ENCODE results near the gene STAB1. TPM values are rescaled to one million over a fixed set of nuclear protein-coding genes. Genes with fewer than 3 reads are reported as not detected.

The STAB1 gene
- total and polyA plus RNA-seq, 2 experiments from 2014 or later, result not detected

DNA sequence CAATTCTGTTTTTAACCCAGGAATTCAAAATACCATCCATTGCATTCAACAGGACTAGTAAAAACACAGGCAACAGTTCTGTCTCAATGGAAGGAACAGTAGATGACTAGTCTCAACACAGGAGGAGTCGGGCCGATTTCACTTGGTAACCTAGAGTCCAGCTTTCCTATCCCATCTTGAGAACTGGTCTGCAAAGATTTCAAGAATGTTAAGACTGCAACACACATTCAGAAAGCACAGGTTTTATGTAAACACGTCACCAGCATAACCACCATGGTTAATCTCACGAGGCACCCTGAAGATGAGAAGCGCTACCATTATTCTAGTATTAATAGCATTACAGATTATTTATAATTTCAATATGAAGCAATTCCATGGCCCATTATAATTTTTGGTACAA lies 63.3 kb downstream of the STAB1 start:
- Histone ChIP-seq H3K27me3 (replicated peaks; ENCODE audit: insufficient read depth) (no peaks in the 10 kb centered on the region), H3K27ac (no peak overlapping the region), H3K79me2 (ENCODE audit: insufficient read depth) (peaks cover 5% of the 10 kb centered on the region; the same call in 1 of the 2 replicates), H3K4me3 (no peak overlapping the region), H3K4me2 (ENCODE audit: unreplicated experiment) (no peak overlapping the region), H3F3A (ENCODE audit: insufficient read depth) (peaks cover 21% of the 10 kb centered on the region), H3K9ac (no peak overlapping the region), H2AFZ (no peak overlapping the region), H3K9me2 (ENCODE audit: insufficient read depth) (no peaks in the 10 kb centered on the region), H4K20me1 (ENCODE audit: insufficient read depth) (no peaks in the 10 kb centered on the region), H3K4me1 (ENCODE audit: insufficient read depth) (peaks cover 31% of the 10 kb centered on the region), H3K36me3 (ENCODE audit: low read depth) (peaks cover 41% of the 10 kb centered on the region), H3K9me3 (ENCODE audit: low read depth) (no peaks in the 10 kb centered on the region)
- in situ Hi-C loops (cut with MboI), result no loop called here
- WGBS, 2 experiments (ENCODE audit: low coverage in 1 of 2, low lambda C conversion rate in 2 of 2, missing lambda C conversion rate in 2 of 2), result 98 to 100% methylated on average over 5 of the region's 5 CpGs
- TF ChIP-seq EZH2phosphoT487 (IDR thresholded peaks at IDR 0.05; ENCODE audit: insufficient read depth, low read depth) (no peak), EZH2 (IDR thresholded peaks at IDR 0.05; ENCODE audit: insufficient read depth, poor library complexity, severe bottlenecking) (no peak)
- DNase-seq, result no peak

DNA sequence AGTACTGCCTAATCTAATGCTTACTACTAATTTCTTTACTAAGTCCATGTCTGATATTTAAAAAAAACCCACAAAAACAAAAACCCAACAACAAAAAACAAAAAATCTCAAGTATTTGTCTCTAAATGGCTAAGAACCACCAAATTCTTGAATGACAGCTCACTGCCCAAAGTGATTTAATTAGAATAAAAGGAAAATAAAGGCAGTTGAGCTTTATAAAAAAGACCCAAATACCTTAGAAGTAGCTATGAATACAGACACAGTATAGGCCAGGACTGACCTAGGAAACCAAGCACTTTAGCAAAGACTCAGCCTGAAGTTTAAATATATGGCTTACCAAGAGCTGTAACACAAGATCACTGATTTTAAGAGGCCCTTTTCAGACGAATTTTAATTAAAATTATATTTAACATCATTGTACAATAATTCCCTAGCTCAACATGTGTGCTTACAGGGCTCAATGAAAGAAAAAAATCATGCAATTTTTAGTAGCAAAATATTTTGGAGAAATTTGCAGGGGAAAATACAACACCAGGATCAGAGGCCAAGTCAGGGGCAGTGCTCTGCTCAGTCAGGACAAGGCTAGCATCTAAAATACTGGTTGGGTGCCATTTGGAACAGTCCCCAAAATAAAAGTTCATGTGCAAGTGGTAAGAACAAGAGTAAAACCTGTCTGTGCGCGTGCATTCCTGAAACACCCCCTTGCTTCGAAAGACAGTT lies 66.0 kb downstream of the STAB1 start:
- Histone ChIP-seq H3F3A (ENCODE audit: insufficient read depth) (peaks cover 13% of the 10 kb centered on the region), H3K9me2 (ENCODE audit: insufficient read depth) (no peaks in the 10 kb centered on the region), H3K9me3 (ENCODE audit: low read depth) (no peaks in the 10 kb centered on the region), H3K4me2 (ENCODE audit: unreplicated experiment) (peak overlapping the region; percentile 38), H2AFZ (no peak overlapping the region), H3K4me1 (ENCODE audit: insufficient read depth) (peaks cover 14% of the 10 kb centered on the region), H3K27ac (no peak overlapping the region), H4K20me1 (ENCODE audit: insufficient read depth) (no peaks in the 10 kb centered on the region), H3K27me3 (replicated peaks; ENCODE audit: insufficient read depth) (no peaks in the 10 kb centered on the region), H3K9ac (no peak overlapping the region), H3K36me3 (ENCODE audit: low read depth) (peaks cover 38% of the 10 kb centered on the region), H3K4me3 (no peak overlapping the region), H3K79me2 (ENCODE audit: insufficient read depth) (peaks cover 8% of the 10 kb centered on the region)
- peak; percentile 22 for DNase-seq
- 72 to 76% methylated on average over 4 of the region's 4 CpGs for WGBS, 2 experiments (ENCODE audit: low coverage in 1 of 2, low lambda C conversion rate in 2 of 2, missing lambda C conversion rate in 2 of 2)
- TF ChIP-seq EZH2phosphoT487 (IDR thresholded peaks at IDR 0.05; ENCODE audit: insufficient read depth, low read depth) (no peak), EZH2 (IDR thresholded peaks at IDR 0.05; ENCODE audit: insufficient read depth, poor library complexity, severe bottlenecking) (no peak)
- in situ Hi-C loops (cut with MboI), result no loop called here

DNA sequence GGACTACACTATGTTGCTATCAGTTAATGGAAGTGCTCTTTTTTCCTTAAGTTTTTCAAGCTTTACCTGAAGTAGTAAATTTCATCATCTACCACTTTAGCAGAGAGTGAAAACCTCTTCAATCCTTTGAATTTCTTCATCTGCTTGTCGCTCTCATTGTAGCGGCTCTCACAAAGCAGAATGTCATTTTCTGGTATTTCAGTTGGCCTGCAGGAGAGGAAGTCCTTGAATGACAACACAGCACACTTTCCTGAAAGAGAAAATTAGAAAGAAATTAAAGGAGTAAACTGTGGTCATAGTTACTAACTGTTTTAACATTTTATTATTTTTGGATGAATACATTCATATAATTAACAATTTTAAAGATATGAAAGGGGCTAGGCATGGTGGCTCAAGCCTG lies 68.8 kb downstream of the STAB1 start:
- Histone ChIP-seq H3K9me2 (ENCODE audit: insufficient read depth) (no peaks in the 10 kb centered on the region), H3K36me3 (ENCODE audit: low read depth) (peaks cover 35% of the 10 kb centered on the region), H3F3A (ENCODE audit: insufficient read depth) (no peaks in the 10 kb centered on the region), H3K4me1 (ENCODE audit: insufficient read depth) (peaks cover 11% of the 10 kb centered on the region), H3K9me3 (ENCODE audit: low read depth) (no peaks in the 10 kb centered on the region), H3K79me2 (ENCODE audit: insufficient read depth) (peaks cover 7% of the 10 kb centered on the region), H4K20me1 (ENCODE audit: insufficient read depth) (no peaks in the 10 kb centered on the region), H3K4me2 (ENCODE audit: unreplicated experiment) (no peak overlapping the region), H3K27ac (no peak overlapping the region), H2AFZ (no peak overlapping the region), H3K27me3 (replicated peaks; ENCODE audit: insufficient read depth) (no peaks in the 10 kb centered on the region), H3K9ac (no peak overlapping the region), H3K4me3 (no peak overlapping the region)
- in situ Hi-C loops (cut with MboI), result no loop called here
- 99 to 100% methylated on average over 2 of the region's 2 CpGs for WGBS, 2 experiments (ENCODE audit: low coverage in 1 of 2, low lambda C conversion rate in 2 of 2, missing lambda C conversion rate in 2 of 2)
- DNase-seq, result no peak
- TF ChIP-seq EZH2phosphoT487 (IDR thresholded peaks at IDR 0.05; ENCODE audit: insufficient read depth, low read depth) (no peak), EZH2 (IDR thresholded peaks at IDR 0.05; ENCODE audit: insufficient read depth, poor library complexity, severe bottlenecking) (no peak)

DNA sequence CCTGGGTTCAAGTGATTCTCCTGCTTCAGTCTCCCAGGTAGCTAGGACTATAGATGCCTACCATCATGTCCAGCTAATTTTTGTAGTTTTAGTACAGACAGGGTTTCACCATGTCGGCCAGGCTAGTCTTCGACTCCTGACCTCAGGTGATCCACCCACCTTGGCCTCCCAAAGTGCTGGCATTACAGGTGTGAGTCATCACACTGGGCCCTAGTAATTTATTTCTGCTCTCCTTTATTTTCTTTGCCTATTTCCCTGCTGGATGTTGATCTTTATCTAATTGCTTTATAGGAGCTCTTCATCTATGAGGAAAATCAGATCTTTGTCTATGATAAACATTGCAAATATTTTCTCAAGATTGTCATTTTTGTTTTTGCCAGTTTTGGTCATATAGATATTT lies 72.9 kb downstream of the STAB1 start:
- no peak overlapping the region for H3K27ac ChIP-seq
- no peaks in the 10 kb centered on the region for H3K9me3 ChIP-seq (ENCODE audit: low read depth)
- peaks cover 7% of the 10 kb centered on the region for H3K79me2 ChIP-seq (ENCODE audit: insufficient read depth)
- in situ Hi-C loops (cut with MboI), result no loop called here
- DNase-seq, result no peak
- peaks cover 16% of the 10 kb centered on the region for H3K36me3 ChIP-seq (ENCODE audit: low read depth)
- H4K20me1 ChIP-seq (ENCODE audit: insufficient read depth), result no peaks in the 10 kb centered on the region
- 97 to 100% methylated on average over 2 of the region's 2 CpGs for WGBS, 2 experiments (ENCODE audit: low coverage in 1 of 2, low lambda C conversion rate in 2 of 2, missing lambda C conversion rate in 2 of 2)
- no peak overlapping the region for H2AFZ ChIP-seq
- no peaks in the 10 kb centered on the region for H3K9me2 ChIP-seq (ENCODE audit: insufficient read depth)
- TF ChIP-seq EZH2 (IDR thresholded peaks at IDR 0.05; ENCODE audit: insufficient read depth, poor library complexity, severe bottlenecking), result no peak
- TF ChIP-seq EZH2phosphoT487 (IDR thresholded peaks at IDR 0.05; ENCODE audit: insufficient read depth, low read depth), result no peak
- H3K27me3 ChIP-seq (replicated peaks; ENCODE audit: insufficient read depth), result no peaks in the 10 kb centered on the region
- no peak overlapping the region for H3K4me3 ChIP-seq
- no peak overlapping the region for H3K4me2 ChIP-seq (ENCODE audit: unreplicated experiment)
- 0 out of 2 replicates have a peak, but pooled peaks cover 19% of the 10 kb centered on the region for H3F3A ChIP-seq (ENCODE audit: insufficient read depth)
- no peak overlapping the region for H3K9ac ChIP-seq
- H3K4me1 ChIP-seq (ENCODE audit: insufficient read depth), result peaks cover 13% of the 10 kb centered on the region
